DMS114 treated with DMSO at 0.1 percent for 48 hours (cell line): ENCODE data around the gene THSD7B.
"Not testable (repeated sequence)": the region's sequence is repeated elsewhere in the genome, so short reads cannot be mapped to it uniquely, and the experiment has no call there.

ENCODE experiments used
- DNase-seq: peaks from one replicate; lab custom pipeline; 2025; ENCODE audit not compliant: unreplicated experiment; lab: John Stamatoyannopoulos, UW

THSD7B gene

DNA sequence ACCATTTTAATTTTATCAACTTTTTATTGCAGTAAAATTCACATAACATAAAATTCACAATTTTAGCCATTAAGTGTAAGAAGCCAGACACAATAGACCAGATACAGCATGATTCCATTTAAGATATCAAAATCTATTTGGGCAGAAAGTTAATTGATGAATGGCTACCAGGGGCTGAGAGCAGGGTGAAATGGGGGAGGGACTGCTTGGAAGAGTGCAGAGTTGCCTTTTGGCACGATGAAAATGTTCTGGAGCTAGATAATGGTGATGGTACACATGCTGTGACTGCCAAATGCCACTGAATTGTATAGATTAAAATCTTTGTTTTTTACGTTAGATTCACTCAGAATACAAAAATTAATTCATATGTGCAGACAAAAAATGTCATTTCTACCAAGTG, 909.6 kb downstream of the THSD7B start:
- no peak for DNase-seq

- no peak for DNase-seq
Observed at GRCh38 chr2:137675584-137676327, 910.4 kb downstream of the THSD7B start.

GRCh38 chr2:137676346-137676745, 911.0 kb downstream of the THSD7B start:
- no peak for DNase-seq

DNA sequence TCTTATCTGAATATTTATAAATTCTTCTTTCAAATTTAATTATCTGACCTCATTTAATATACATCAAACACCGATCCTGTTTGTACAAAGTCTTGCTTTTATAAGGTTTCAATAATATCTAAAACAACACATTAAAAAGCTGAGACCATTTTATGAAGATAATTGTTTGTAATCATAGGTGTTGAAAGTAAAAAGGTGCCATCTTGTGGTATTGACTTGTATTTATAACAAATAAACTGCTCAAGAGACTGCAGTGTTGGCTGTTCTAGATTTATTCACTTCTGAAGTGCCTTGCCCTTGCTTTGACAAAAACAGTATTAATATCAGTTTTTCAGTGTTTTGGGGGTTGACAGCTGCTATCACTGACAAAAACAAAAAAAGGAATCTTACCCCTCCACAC, 912.1 kb downstream of the THSD7B start:
- no peak for DNase-seq

DNA sequence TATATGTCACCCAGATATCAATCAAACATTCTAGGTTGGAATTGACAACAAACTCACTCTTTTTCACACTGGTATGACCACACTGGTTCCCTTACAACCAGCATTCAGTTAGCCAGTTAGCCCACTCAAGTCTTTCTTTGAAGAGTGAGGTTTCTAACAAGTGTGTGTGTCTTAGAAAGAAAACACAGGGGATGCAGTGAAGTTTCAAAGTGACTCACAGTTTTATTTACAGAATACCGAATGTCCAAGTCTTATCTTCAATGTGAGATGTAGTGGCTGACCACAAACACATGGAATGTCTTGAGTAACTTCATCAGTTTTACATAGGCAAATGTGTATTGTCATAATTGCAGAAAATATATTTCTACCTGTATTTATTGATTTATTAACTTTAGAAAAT, 924.2 kb downstream of the THSD7B start:
- no peak for DNase-seq

DNA sequence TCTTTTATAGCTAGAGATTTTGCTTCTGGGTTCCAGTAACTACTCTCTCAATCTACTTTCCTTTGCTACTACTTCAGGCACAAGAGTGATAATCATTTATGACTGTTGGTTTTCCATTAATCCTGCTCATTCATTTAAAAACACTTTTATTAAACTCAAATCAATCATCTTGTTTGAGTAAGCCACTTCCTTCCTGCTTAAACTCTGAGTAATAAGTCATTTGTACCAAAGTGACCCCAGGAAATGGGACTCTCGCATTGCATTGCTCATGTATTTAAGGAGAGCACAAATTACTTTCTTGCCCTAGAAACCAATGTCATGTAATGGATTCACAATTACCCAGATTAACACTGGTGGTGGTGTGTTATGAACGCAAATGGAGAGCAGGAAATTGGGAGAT, 928.2 kb downstream of the THSD7B start:
- no peak for DNase-seq

DNA sequence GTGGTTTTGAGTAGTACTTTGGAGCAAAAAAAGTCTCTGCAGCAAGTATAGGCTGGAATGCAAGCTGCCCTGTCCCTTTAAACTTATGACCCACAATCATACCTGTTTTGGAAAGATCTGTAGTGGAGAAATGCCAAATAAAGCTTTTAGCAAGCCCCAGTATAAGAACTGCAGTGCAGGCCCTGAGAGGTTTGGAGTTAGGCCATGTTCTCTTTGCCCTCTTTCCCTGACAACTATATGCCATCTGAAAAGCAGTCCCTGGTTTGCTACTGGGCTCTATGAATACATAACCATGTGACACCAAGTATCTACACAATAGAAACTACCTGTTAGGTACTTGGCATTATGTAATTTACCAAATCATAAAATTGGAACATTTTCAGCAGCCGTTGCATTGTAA, 931.6 kb downstream of the THSD7B start:
- no peak for DNase-seq

DNA sequence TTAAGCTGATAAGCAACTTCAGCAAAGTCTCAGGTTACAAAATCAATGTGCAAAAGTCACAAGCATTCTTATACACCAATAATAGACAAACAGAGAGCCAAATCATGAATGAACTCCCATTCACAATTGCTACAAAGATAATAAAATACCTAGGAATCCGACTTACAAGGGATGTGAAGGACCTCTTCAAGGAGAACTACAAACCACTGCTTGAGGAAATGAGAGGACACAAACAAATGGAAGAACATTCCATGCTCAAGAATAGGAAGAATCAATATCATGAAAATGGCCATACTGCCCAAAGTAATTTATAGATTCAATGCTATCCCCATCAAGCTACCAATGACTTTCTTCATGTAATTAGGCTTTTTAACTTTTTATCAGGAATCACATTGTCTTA, 934.9 kb downstream of the THSD7B start:
- not testable (repeated sequence) for DNase-seq

GRCh38 chr2:137700681-137701080, 935.3 kb downstream of the THSD7B start:
- no peak for DNase-seq

DNA sequence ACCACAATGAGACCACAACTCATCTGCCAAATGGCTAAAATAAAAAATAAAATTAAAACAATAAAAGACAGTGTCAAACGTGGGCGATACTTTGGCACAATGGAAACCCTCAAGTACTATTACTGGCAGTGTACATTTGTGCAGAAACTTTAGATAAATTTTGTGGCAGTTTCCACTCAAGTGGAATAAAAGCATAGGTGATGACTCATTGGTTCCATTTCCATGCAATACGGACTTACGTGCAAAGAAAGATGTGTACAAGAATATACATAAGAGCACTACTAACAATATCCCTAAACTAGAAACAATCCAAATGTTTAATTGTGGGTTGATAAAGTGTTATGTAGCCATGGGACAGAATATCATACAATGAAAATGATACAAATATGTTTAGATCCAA, 940.0 kb downstream of the THSD7B start:
- no peak for DNase-seq

DNA sequence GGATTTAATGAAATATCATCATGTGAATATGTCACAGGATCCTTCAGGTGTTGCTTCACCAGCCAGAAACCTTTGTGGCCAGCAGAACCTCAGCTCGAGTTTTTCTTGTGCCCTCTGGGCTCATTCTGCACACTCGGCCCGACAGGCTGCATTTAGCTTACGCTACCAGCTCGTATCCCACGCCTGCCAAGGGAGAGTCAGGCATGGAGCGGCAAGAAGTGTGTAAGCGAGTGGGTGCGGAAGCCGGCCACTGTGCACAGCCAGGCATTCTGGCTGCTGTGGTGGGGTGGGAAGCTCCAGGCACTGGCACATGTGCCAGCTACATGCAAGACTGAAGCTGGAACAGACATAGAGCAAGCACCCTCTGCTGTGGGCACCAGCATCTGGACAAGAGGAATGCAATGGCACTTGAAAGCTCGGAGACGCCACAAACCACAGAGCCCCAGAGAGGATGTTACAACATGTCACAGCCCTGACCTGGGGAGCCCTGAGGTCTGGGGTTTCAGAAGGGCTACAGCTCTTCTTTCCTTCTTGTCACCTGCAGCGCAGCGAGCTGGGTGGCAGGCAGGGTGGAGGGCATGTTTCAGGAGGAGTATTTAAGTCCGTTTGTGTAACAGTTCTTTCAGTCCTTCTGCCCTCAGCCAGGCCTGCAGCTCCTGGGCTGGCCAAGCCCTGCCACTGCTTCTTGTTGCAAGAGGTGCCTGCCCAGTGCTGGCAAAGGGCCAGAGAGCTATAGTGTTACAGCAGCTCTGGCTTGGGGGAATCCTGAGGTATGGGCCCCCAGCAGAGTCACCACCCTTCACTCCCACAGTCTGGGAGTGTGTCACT, 941.7 kb downstream of the THSD7B start:
- DNase-seq, result no peak

GRCh38 chr2:137708311-137708710, 943.0 kb downstream of the THSD7B start:
- no peak for DNase-seq

DNA sequence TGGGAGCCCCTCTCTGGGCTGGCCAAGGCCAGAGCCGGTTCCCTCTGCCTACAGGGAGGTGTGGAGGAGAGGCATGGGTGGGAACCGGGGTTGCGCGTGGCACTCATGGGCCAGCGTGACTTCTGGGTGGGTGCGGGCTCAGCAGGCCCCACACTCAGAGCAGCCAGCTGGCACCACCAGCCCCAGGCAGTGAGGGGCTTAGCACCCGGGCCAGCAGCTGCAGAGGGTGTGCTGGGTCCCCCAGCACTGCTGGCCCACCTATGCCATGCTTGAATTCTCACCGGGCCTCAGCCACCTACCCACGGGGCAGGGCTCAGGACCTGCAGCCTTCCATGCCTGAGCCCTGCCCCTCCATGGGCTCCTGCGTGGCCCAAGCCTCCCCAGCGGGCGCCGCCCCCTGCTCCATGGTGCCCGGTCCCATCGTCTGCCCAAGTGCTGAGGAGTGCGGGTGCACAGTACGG, 950.4 kb downstream of the THSD7B start:
- no peak for DNase-seq

GRCh38 chr2:137718786-137719185, 953.4 kb downstream of the THSD7B start:
- no peak for DNase-seq

GRCh38 chr2:137721733-137722132, 956.4 kb downstream of the THSD7B start:
- no peak for DNase-seq

DNA sequence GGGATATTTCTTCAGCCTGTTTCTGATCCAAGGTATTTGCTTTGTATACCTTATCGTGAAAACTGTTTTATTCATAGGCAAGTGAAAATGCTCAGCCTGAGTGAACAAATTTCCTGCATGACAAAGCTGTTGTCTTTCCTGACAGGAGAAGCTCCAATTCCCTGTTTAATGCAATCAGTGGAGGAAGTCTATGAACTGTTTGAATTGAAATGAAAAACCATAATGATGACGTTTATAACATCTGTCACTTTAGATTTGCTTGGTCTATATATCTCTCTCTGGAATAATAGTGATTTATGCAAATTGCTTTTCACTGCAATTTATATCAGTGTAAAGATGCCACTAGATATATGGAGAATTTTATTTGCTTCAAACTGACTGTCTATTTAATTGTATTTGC, 959.6 kb downstream of the THSD7B start:
- no peak for DNase-seq
